Activated naive CD8-positive, alpha-beta T cell treated with anti-CD3 and anti-CD28 coated beads, Interleukin-2, amount 50 U/mL, for 24 hours (primary cell): ENCODE results near the gene TNFRSF13B.
"Not testable (repeated sequence)": the region's sequence is repeated elsewhere in the genome, so short reads cannot be mapped to it uniquely, and the experiment has no call there.

Experiments
- ATAC-seq: fragments of 150-1000 bp; cut with Tn5 transposase; one replicate; pipeline ENCODE4 v1.10.0; 2021
- DNase-seq: peaks from one replicate; pipeline ENCODE4 v3.0.0; 2021
- H3K27ac Mint-ChIP-seq: one replicate; pipeline ENCODE4 v1.8.0; 2021; ENCODE audit warnings: mild to moderate bottlenecking, mixed read lengths
- H3K27me3 Mint-ChIP-seq: one replicate; pipeline ENCODE4 v1.8.0; 2021; ENCODE audit warnings: mixed read lengths
- H3K36me3 Mint-ChIP-seq: one replicate; pipeline ENCODE4 v1.8.0; 2021; ENCODE audit warnings: low read depth, mixed read lengths
- H3K4me1 Mint-ChIP-seq: one replicate; pipeline ENCODE4 v1.8.0; 2021; ENCODE audit warnings: mixed read lengths
- H3K4me3 Mint-ChIP-seq: one replicate; pipeline ENCODE4 v1.8.0; 2021; ENCODE audit warnings: mild to moderate bottlenecking, moderate library complexity, mixed read lengths
- H3K9me3 Mint-ChIP-seq: one replicate; pipeline ENCODE4 v1.8.0; 2021; ENCODE audit warnings: mixed read lengths

TNFRSF13B gene

GRCh38 chr17:16997514-16998429 lies 25.9 kb upstream of the TNFRSF13B start:
- DNase-seq, result no peak

DNA sequence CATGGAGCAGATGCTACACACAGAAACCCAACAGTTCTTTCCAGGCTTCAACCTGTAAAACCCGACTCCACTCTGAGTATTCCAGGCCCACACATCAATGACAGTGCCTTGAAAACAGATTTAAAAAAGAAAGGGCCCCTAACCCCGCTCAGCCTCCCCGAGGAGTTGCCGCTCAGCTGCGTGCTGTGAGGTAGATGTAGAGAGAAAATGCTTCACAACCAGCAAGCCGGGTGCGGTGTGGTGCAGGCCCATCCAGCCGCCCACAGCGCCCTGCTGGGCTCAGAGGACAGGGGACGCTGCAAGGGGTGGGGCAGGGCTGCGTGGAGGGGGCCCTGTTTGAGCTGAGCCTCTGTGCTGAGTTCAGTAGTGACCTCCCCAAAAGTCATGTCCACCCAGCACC lies 24.8 kb upstream of the TNFRSF13B start:
- not testable (repeated sequence) for ATAC-seq, H3K36me3 Mint-ChIP-seq, H3K4me3 Mint-ChIP-seq, H3K27ac Mint-ChIP-seq, H3K4me1 Mint-ChIP-seq, DNase-seq, H3K9me3 Mint-ChIP-seq, H3K27me3 Mint-ChIP-seq

More at GRCh38 chr17:16997514-16998429, 25.9 kb upstream of the TNFRSF13B start:
- no peak for ATAC-seq
- no peak overlapping the region for H3K4me3 Mint-ChIP-seq
- H3K9me3 Mint-ChIP-seq, result no peaks in the 10 kb centered on the region
- no peaks in the 10 kb centered on the region for H3K36me3 Mint-ChIP-seq
- no peaks in the 10 kb centered on the region for H3K27me3 Mint-ChIP-seq
- H3K27ac Mint-ChIP-seq, result no peak overlapping the region
- no peaks in the 10 kb centered on the region for H3K4me1 Mint-ChIP-seq

- no peak overlapping the region for H3K27ac Mint-ChIP-seq
- peaks cover 5% of the 10 kb centered on the region for H3K4me1 Mint-ChIP-seq
- no peaks in the 10 kb centered on the region for H3K36me3 Mint-ChIP-seq
- no peaks in the 10 kb centered on the region for H3K9me3 Mint-ChIP-seq
- DNase-seq (no peak), ATAC-seq (no peak)
- H3K27me3 Mint-ChIP-seq, result no peaks in the 10 kb centered on the region
- H3K4me3 Mint-ChIP-seq, result no peak overlapping the region
These were observed 24.0 kb upstream of the TNFRSF13B start for GRCh38 chr17:16995930-16996329.

GRCh38 chr17:16994631-16995030 lies 22.7 kb upstream of the TNFRSF13B start:
- H3K4me3 Mint-ChIP-seq, result no peak overlapping the region
- no peaks in the 10 kb centered on the region for H3K36me3 Mint-ChIP-seq
- no peak for DNase-seq
- peaks cover 16% of the 10 kb centered on the region for H3K4me1 Mint-ChIP-seq
- H3K27ac Mint-ChIP-seq, result no peak overlapping the region
- no peaks in the 10 kb centered on the region for H3K9me3 Mint-ChIP-seq
- H3K27me3 Mint-ChIP-seq, result no peaks in the 10 kb centered on the region
- ATAC-seq, result no peak

GRCh38 chr17:16991349-16992009 lies 19.6 kb upstream of the TNFRSF13B start:
- H3K9me3 Mint-ChIP-seq, result no peaks in the 10 kb centered on the region
- H3K27me3 Mint-ChIP-seq, result no peaks in the 10 kb centered on the region
- no peak overlapping the region for H3K27ac Mint-ChIP-seq
- no peaks in the 10 kb centered on the region for H3K36me3 Mint-ChIP-seq
- no peak overlapping the region for H3K4me3 Mint-ChIP-seq
- peak; percentile 88 for DNase-seq
- H3K4me1 Mint-ChIP-seq, result peaks cover 36% of the 10 kb centered on the region
- peak; percentile 38 for ATAC-seq

- ATAC-seq (no peak), DNase-seq (no peak)
- Mint-ChIP-seq H3K9me3 (no peaks in the 10 kb centered on the region), H3K27me3 (no peaks in the 10 kb centered on the region), H3K4me3 (no peak overlapping the region), H3K36me3 (no peaks in the 10 kb centered on the region), H3K27ac (no peak overlapping the region), H3K4me1 (peaks cover 36% of the 10 kb centered on the region)
These were observed 18.3 kb upstream of the TNFRSF13B start for GRCh38 chr17:16989953-16990860.

DNA sequence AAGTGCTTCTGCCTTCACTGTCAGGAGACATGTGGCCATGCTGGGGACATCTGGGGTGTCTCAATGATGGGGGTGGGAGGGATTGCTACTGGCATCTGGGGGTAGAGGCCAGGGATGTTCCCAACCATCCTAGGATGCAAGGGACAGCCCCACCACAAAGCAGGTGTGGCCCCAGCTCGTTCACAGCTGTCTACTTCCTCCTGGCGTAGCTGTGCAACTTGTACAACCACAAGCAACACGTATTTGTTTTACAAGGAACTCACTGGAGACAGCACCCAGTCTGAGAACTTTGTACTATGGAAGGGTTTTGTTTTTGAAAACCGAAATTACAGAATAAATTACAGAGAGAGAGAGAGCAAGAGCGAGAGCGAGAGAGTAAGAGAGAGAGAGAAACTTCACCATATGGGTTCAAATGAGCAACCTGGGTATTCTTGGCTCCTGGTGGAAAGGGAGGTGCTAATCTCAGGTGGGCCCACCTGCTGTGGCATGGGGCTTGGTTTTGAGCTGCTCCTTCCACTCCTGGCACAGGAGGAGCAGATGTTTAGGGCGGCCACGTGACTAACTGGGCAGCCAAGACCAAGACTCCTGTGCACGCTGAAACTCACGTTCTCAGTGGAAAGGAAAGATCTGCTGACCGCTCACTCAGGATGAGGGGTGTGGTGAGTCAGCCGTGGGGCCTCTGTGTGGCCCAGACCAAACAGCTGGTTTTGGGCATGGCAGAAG lies 17.5 kb upstream of the TNFRSF13B start:
- DNase-seq, result no peak
- H3K27me3 Mint-ChIP-seq, result no peaks in the 10 kb centered on the region
- H3K9me3 Mint-ChIP-seq, result no peaks in the 10 kb centered on the region
- H3K4me3 Mint-ChIP-seq, result peak overlapping the region; percentile 22
- H3K4me1 Mint-ChIP-seq, result peaks cover 36% of the 10 kb centered on the region
- no peaks in the 10 kb centered on the region for H3K36me3 Mint-ChIP-seq
- no peak for ATAC-seq
- peak overlapping the region; percentile 15 for H3K27ac Mint-ChIP-seq

- Mint-ChIP-seq H3K27me3 (no peaks in the 10 kb centered on the region), H3K36me3 (no peaks in the 10 kb centered on the region), H3K9me3 (no peaks in the 10 kb centered on the region), H3K4me1 (peaks cover 36% of the 10 kb centered on the region), H3K27ac (peak overlapping the region; percentile 15), H3K4me3 (peak overlapping the region; percentile 56)
- ATAC-seq (peak; percentile 3), DNase-seq (no peak)
These were observed 16.9 kb upstream of the TNFRSF13B start for GRCh38 chr17:16988749-16989229.

- H3K27me3 Mint-ChIP-seq, result no peaks in the 10 kb centered on the region
- peak; percentile 69 for DNase-seq
- peaks cover 38% of the 10 kb centered on the region for H3K4me1 Mint-ChIP-seq
- ATAC-seq, result peak; percentile 89
- no peaks in the 10 kb centered on the region for H3K36me3 Mint-ChIP-seq
- H3K9me3 Mint-ChIP-seq, result no peaks in the 10 kb centered on the region
- H3K4me3 Mint-ChIP-seq, result peak overlapping the region; percentile 56
- H3K27ac Mint-ChIP-seq, result peak overlapping the region; percentile 76
These were observed 16.1 kb upstream of the TNFRSF13B start for GRCh38 chr17:16987830-16988601.

GRCh38 chr17:16987066-16987829 lies 15.3 kb upstream of the TNFRSF13B start:
- no peaks in the 10 kb centered on the region for H3K27me3 Mint-ChIP-seq
- DNase-seq, result no peak
- no peaks in the 10 kb centered on the region for H3K36me3 Mint-ChIP-seq
- no peaks in the 10 kb centered on the region for H3K9me3 Mint-ChIP-seq
- peak overlapping the region; percentile 63 for H3K27ac Mint-ChIP-seq
- ATAC-seq, result no peak
- H3K4me1 Mint-ChIP-seq, result peaks cover 38% of the 10 kb centered on the region
- H3K4me3 Mint-ChIP-seq, result no peak overlapping the region

DNA sequence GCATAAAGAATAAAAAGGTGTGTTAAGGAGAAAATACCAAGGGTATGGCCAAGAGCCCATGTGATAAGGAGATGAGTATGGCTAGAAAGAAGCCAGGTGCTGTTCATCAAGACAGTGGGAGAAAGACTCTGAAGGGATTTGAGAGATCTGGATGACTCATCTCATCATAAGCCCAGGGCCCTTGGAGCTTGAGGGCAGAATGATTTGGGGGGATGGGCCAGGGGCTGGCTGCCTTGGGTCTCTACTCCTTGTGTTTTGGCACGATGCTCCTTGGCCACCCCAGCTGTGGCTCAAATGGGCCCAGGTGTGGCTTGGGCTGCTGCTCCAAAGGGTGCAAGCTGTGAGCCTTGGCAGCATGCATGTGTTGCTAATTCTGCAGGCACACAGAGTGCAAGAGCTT lies 14.5 kb upstream of the TNFRSF13B start:
- H3K36me3 Mint-ChIP-seq, result no peaks in the 10 kb centered on the region
- DNase-seq (no peak), ATAC-seq (no peak)
- H3K27me3 Mint-ChIP-seq, result no peaks in the 10 kb centered on the region
- H3K4me1 Mint-ChIP-seq, result peaks cover 37% of the 10 kb centered on the region
- H3K4me3 Mint-ChIP-seq, result no peak overlapping the region
- H3K27ac Mint-ChIP-seq, result no peak overlapping the region
- no peaks in the 10 kb centered on the region for H3K9me3 Mint-ChIP-seq

- Mint-ChIP-seq H3K9me3 (no peaks in the 10 kb centered on the region), H3K4me3 (no peak overlapping the region), H3K27me3 (no peaks in the 10 kb centered on the region), H3K27ac (no peak overlapping the region), H3K36me3 (no peaks in the 10 kb centered on the region), H3K4me1 (peaks cover 6% of the 10 kb centered on the region)
- ATAC-seq (no peak), DNase-seq (no peak)
These were observed 10.0 kb upstream of the TNFRSF13B start for GRCh38 chr17:16981928-16982327.
